ENCODE results near the gene ARHGAP15.

Gene ARHGAP15

GRCh38 chr2:143186876-143187275, 57.7 kb downstream of the ARHGAP15 start:
- TF ChIP-seq CTCF (IDR thresholded peaks at IDR 0.05; ENCODE audit: control insufficient read depth, insufficient read depth, low read depth, low read length, missing control alignments): no peak
- no peak for DNase-seq (ENCODE audit: low read depth)
- no peak overlapping the region for H3K4me3 ChIP-seq (ENCODE audit: control insufficient read depth, low read depth, low read length)

GRCh38 chr2:143190431-143190830, 61.2 kb downstream of the ARHGAP15 start:
- DNase-seq (ENCODE audit: low read depth): no peak
- no peak for TF ChIP-seq CTCF (IDR thresholded peaks at IDR 0.05; ENCODE audit: control insufficient read depth, insufficient read depth, low read depth, low read length, missing control alignments)

GRCh38 chr2:143192106-143192505, 62.9 kb downstream of the ARHGAP15 start:
- no peak for TF ChIP-seq CTCF (IDR thresholded peaks at IDR 0.05; ENCODE audit: control insufficient read depth, insufficient read depth, low read depth, low read length, missing control alignments)
- no peak for DNase-seq (ENCODE audit: low read depth)
- no peak overlapping the region for H3K4me3 ChIP-seq (ENCODE audit: control insufficient read depth, low read depth, low read length)

More at GRCh38 chr2:143190431-143190830, 61.2 kb downstream of the ARHGAP15 start:
- H3K4me3 ChIP-seq (ENCODE audit: control insufficient read depth, low read depth, low read length): no peak overlapping the region

- H3K4me3 ChIP-seq (ENCODE audit: control insufficient read depth, low read depth, low read length): no peak overlapping the region
- TF ChIP-seq CTCF (IDR thresholded peaks at IDR 0.05; ENCODE audit: control insufficient read depth, insufficient read depth, low read depth, low read length, missing control alignments): no peak
- DNase-seq (ENCODE audit: low read depth): no peak
Measured at GRCh38 chr2:143192716-143193115, 63.5 kb downstream of the ARHGAP15 start.

GRCh38 chr2:143193121-143193520, 63.9 kb downstream of the ARHGAP15 start:
- H3K4me3 ChIP-seq (ENCODE audit: control insufficient read depth, low read depth, low read length): no peak overlapping the region
- no peak for DNase-seq (ENCODE audit: low read depth)
- no peak for TF ChIP-seq CTCF (IDR thresholded peaks at IDR 0.05; ENCODE audit: control insufficient read depth, insufficient read depth, low read depth, low read length, missing control alignments)

- no peak for TF ChIP-seq CTCF (IDR thresholded peaks at IDR 0.05; ENCODE audit: control insufficient read depth, insufficient read depth, low read depth, low read length, missing control alignments)
- H3K4me3 ChIP-seq (ENCODE audit: control insufficient read depth, low read depth, low read length): no peak overlapping the region
- DNase-seq (ENCODE audit: low read depth): no peak
Measured at GRCh38 chr2:143195511-143195910, 66.3 kb downstream of the ARHGAP15 start.

- TF ChIP-seq CTCF (IDR thresholded peaks at IDR 0.05; ENCODE audit: control insufficient read depth, insufficient read depth, low read depth, low read length, missing control alignments): no peak
- no peak overlapping the region for H3K4me3 ChIP-seq (ENCODE audit: control insufficient read depth, low read depth, low read length)
Measured at GRCh38 chr2:143204062-143204461, 74.8 kb downstream of the ARHGAP15 start.

More at GRCh38 chr2:143204062-143204461, 74.8 kb downstream of the ARHGAP15 start:
- no peak for DNase-seq (ENCODE audit: low read depth)

Data from AG09309 (cell line).